ENCODE measurements around the gene FXYD5. TPM values are rescaled to one million over a fixed set of nuclear protein-coding genes. Genes with fewer than 3 reads are reported as not detected.

Gene FXYD5
- total and polyA plus RNA-seq, 7 donors = 18.5 to 102 (median 27.0) TPM

DNA sequence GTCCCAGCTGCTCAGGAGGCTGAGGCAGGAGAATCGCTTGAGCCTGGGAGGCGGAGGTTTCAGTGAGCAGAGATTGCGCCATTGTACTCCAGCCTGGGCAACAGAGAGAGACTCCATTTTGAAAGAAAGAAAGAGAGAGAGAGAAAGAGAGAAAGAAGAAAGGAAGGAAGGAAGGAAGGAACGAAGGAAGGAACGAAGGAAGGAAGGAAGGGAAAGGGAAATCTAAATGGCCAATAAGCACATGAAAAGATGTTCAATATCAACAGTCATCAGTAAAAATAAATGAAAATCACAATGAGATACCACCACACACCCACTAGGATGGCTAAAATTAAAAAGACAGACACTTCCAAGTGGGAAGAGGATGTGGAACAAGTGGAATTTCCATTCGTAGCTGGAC is 19.7 kb downstream of the FXYD5 start:
- Histone ChIP-seq H3K27me3 (no peaks in the 10 kb centered on the region), H3K36me3 (no peaks in the 10 kb centered on the region), H3K4me1 (no peaks in the 10 kb centered on the region), H3K27ac (no peak overlapping the region), H3K4me3 (no peak overlapping the region), H3K9me3 (no peaks in the 10 kb centered on the region)
- 88 to 91% methylated on average over 6 of the region's 6 CpGs for WGBS, 2 donors
- TF ChIP-seq POLR2A (IDR thresholded peaks at IDR 0.05) (no peak), POLR2AphosphoS5 (IDR thresholded peaks at IDR 0.05) (no peak)
- no peak for DNase-seq
- intact Hi-C loops (cut with DNase I) = no loop called here

DNA sequence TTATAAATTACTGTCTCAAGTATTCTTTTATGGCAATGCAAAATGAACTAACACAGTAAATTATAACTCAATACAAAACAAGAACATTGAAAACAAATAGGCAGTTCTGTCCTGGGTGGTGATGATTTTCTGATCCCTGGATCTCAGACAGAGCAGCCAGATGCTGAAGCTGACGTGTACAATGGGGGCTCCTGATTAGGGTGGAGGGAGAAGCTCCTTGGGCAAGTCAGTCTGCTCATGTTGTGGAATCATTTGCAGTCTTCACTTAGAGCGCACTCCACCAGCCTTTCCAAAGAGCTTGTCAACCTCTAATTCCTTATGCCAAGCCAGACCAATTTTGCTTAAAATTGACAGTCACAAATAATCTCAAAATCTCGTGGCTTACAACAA is 21.6 kb downstream of the FXYD5 start:
- H3K27me3 ChIP-seq = no peaks in the 10 kb centered on the region
- intact Hi-C loops (cut with DNase I) = no loop called here
- no peaks in the 10 kb centered on the region for H3K9me3 ChIP-seq
- TF ChIP-seq POLR2AphosphoS5 (IDR thresholded peaks at IDR 0.05) = no peak
- TF ChIP-seq POLR2A (IDR thresholded peaks at IDR 0.05) = no peak
- DNase-seq = no peak
- WGBS, 2 donors = 72 to 81% methylated on average over 3 of the region's 3 CpGs
- no peaks in the 10 kb centered on the region for H3K4me1 ChIP-seq
- no peak overlapping the region for H3K4me3 ChIP-seq
- H3K36me3 ChIP-seq = no peaks in the 10 kb centered on the region
- H3K27ac ChIP-seq = no peak overlapping the region

DNA sequence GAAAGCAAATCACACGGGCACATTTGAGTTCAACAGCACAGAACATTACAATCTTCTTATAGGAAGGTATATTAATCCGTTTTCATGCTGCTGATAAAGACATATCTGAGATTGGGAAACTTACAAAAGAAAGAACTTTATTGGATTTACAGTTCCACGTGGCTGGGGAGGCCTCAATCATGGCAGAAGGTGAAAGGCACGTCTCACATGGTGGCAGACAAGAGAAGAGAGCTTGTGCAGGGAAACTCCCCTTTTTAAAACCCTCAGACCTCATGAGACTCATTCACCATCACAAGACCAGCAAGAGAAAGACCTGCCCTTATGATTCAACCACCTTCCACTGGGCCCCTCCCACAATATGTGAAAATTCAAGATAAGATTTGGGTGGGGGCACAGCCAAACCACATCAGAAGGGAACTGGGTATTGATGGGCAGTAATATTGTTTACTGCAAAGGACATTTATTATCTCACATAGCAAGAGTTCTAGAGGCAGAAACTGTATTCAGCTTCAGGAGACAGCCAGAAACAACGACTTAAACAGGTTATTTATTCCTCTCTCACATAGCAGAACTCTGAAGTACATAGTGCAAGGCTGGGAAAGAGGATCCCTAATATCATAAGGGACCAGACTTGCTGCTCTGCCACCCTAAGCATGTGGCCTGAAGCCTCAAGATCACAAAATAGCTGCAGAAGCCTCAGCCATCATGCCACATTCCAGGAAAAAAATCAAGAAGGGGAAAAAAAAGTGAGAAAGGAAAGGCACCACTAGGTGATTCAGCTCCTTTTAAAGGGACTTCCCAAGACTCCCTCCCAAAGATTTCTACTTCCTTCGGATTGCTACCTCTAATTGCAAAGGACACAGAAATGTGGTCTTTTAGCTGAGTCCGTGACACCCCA is 23.1 kb downstream of the FXYD5 start:
- no peak overlapping the region for H3K27ac ChIP-seq
- DNase-seq = no peak
- H3K4me3 ChIP-seq = no peak overlapping the region
- H3K9me3 ChIP-seq = no peaks in the 10 kb centered on the region
- 70 to 82% methylated on average over 7 of the region's 7 CpGs for WGBS, 2 donors
- intact Hi-C loops (cut with DNase I) = no loop called here
- no peaks in the 10 kb centered on the region for H3K4me1 ChIP-seq
- TF ChIP-seq POLR2AphosphoS5 (IDR thresholded peaks at IDR 0.05) (no peak), EP300 (IDR thresholded peaks at IDR 0.05) (no peak), POLR2A (IDR thresholded peaks at IDR 0.05) (no peak)
- TF ChIP-seq, protein P1, sequence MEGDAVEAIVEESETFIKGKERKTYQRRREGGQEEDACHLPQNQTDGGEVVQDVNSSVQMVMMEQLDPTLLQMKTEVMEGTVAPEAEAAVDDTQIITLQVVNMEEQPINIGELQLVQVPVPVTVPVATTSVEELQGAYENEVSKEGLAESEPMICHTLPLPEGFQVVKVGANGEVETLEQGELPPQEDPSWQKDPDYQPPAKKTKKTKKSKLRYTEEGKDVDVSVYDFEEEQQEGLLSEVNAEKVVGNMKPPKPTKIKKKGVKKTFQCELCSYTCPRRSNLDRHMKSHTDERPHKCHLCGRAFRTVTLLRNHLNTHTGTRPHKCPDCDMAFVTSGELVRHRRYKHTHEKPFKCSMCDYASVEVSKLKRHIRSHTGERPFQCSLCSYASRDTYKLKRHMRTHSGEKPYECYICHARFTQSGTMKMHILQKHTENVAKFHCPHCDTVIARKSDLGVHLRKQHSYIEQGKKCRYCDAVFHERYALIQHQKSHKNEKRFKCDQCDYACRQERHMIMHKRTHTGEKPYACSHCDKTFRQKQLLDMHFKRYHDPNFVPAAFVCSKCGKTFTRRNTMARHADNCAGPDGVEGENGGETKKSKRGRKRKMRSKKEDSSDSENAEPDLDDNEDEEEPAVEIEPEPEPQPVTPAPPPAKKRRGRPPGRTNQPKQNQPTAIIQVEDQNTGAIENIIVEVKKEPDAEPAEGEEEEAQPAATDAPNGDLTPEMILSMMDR (IDR thresholded peaks at IDR 0.05) = no peak
- no peaks in the 10 kb centered on the region for H3K27me3 ChIP-seq
- no peaks in the 10 kb centered on the region for H3K36me3 ChIP-seq

DNA sequence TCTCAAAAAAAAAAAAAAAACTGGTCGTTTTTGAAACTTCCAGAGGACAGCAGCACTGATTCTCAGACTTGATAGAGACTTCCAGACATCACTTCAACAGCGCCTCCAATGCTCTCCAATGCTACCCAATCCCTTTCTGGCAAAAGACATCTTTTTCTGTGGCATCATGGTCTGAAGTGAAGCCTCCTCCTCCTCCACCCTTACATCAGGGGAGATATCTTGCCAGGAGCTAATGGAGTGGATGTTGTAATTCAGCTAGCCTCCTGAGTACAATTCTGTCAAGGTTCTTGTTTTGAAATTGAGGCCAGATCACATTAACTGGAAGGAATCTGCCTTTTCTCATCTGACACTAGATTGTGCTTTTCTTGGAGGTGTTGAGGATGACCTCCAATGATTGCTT is 24.2 kb downstream of the FXYD5 start:
- Histone ChIP-seq H3K36me3 (no peaks in the 10 kb centered on the region), H3K9me3 (peaks cover 0 to 2% (median 0%) of the 10 kb centered on the region in 4 donors), H3K27ac (no peak overlapping the region), H3K27me3 (no peaks in the 10 kb centered on the region), H3K4me1 (no peaks in the 10 kb centered on the region), H3K4me3 (no peak overlapping the region)
- peak in 2 of 4 donors; percentile 10 to 12 for TF ChIP-seq POLR2AphosphoS5 (IDR thresholded peaks at IDR 0.05)
- TF ChIP-seq POLR2A (IDR thresholded peaks at IDR 0.05) = no peak
- TF ChIP-seq, protein P1 (IDR thresholded peaks at IDR 0.05) = no peak
- no peak for TF ChIP-seq EP300 (IDR thresholded peaks at IDR 0.05)
- WGBS, 2 donors = 54 to 66% methylated on average over 2 of the region's 2 CpGs
- no peak for DNase-seq
- intact Hi-C loops (cut with DNase I) = no loop called here

DNA sequence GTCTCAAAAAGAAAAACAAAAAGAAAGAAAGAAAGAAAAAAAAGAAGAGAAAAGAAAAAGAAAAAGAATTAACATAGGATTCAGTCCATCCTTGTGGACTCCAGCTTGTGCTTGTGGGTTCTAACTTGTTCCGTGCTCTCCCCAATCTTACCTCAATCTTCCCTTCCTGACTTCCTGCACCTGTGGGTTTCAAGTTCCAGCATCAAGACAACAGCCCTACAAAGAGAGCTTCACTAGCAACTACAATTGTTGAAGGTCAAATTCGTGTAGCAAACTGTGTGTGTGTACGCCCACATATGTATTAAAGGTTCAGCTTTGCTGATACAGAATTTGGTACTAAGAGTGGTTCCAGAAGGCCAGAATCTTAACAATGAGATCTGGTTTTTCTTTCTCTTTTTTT is 25.3 kb downstream of the FXYD5 start:
- Histone ChIP-seq H3K4me3 (no peak overlapping the region), H3K27me3 (no peaks in the 10 kb centered on the region), H3K9me3 (peaks cover 0 to 5% (median 0%) of the 10 kb centered on the region in 4 donors), H3K27ac (no peak overlapping the region), H3K4me1 (no peaks in the 10 kb centered on the region), H3K36me3 (no peaks in the 10 kb centered on the region)
- TF ChIP-seq POLR2AphosphoS5 (IDR thresholded peaks at IDR 0.05) (no peak), POLR2A (IDR thresholded peaks at IDR 0.05) (no peak), EP300 (IDR thresholded peaks at IDR 0.05) (no peak)
- TF ChIP-seq, protein P1 (IDR thresholded peaks at IDR 0.05) = no peak
- intact Hi-C loops (cut with DNase I) = no loop called here
- WGBS, 2 donors = 64 to 76% methylated on average over 3 of the region's 3 CpGs
- no peak for DNase-seq
